ENCODE results near the gene SPC24.
"Not testable (repeated sequence)": the region's sequence is repeated elsewhere in the genome, so short reads cannot be mapped to it uniquely, and the experiment has no call there.

SPC24 gene

GRCh38 chr19:11148001-11148400, 7.6 kb downstream of the SPC24 start:
- H3K4me3 ChIP-seq (ENCODE audit: low read depth, low read length): no peak overlapping the region
- TF ChIP-seq CTCF (IDR thresholded peaks at IDR 0.05; ENCODE audit: control insufficient read depth, extremely low read depth, insufficient read depth): no peak
- no peak for DNase-seq (ENCODE audit: low read depth)

- no peak for TF ChIP-seq CTCF (IDR thresholded peaks at IDR 0.05; ENCODE audit: control insufficient read depth, extremely low read depth, insufficient read depth)
- no peak overlapping the region for H3K4me3 ChIP-seq (ENCODE audit: low read depth, low read length)
- DNase-seq (ENCODE audit: low read depth): no peak
These were observed 10.1 kb downstream of the SPC24 start for GRCh38 chr19:11145536-11145924.

- DNase-seq (ENCODE audit: low read depth): no peak
- H3K4me3 ChIP-seq (ENCODE audit: low read depth, low read length): no peak overlapping the region
- no peak for TF ChIP-seq CTCF (IDR thresholded peaks at IDR 0.05; ENCODE audit: control insufficient read depth, extremely low read depth, insufficient read depth)
These were observed 12.9 kb downstream of the SPC24 start for GRCh38 chr19:11142528-11143171.

GRCh38 chr19:11141937-11142527, 13.6 kb downstream of the SPC24 start:
- no peak for DNase-seq (ENCODE audit: low read depth)
- TF ChIP-seq CTCF (IDR thresholded peaks at IDR 0.05; ENCODE audit: control insufficient read depth, extremely low read depth, insufficient read depth): 0 out of 2 replicates have a peak, but pooled peaks have one; percentile 5

GRCh38 chr19:11140896-11141295, 14.7 kb downstream of the SPC24 start:
- no peak for DNase-seq (ENCODE audit: low read depth)
- no peak for TF ChIP-seq CTCF (IDR thresholded peaks at IDR 0.05; ENCODE audit: control insufficient read depth, extremely low read depth, insufficient read depth)
- no peak overlapping the region for H3K4me3 ChIP-seq (ENCODE audit: low read depth, low read length)

More at GRCh38 chr19:11141937-11142527, 13.6 kb downstream of the SPC24 start:
- H3K4me3 ChIP-seq (ENCODE audit: low read depth, low read length): no peak overlapping the region

- not testable (repeated sequence) for H3K4me3 ChIP-seq (ENCODE audit: low read depth, low read length)
These were observed 15.5 kb downstream of the SPC24 start for GRCh38 chr19:11140023-11140538.

GRCh38 chr19:11138601-11139300, 16.8 kb downstream of the SPC24 start:
- no peak overlapping the region for H3K4me3 ChIP-seq (ENCODE audit: low read depth, low read length)
- no peak for DNase-seq (ENCODE audit: low read depth)
- TF ChIP-seq CTCF (IDR thresholded peaks at IDR 0.05; ENCODE audit: control insufficient read depth, extremely low read depth, insufficient read depth): no peak

More at GRCh38 chr19:11140023-11140538, 15.5 kb downstream of the SPC24 start:
- not testable (repeated sequence) for DNase-seq (ENCODE audit: low read depth)

Measured in LNCaP clone FGC (cell line).